ENCODE measurements around the gene MSTO1.
"Not testable (repeated sequence)": the region's sequence is repeated elsewhere in the genome, so short reads cannot be mapped to it uniquely, and the experiment has no call there.

MSTO1 gene

GRCh38 chr1:155622191-155622590 lies 12.2 kb downstream of the MSTO1 start:
- DNase-seq: no peak

- DNase-seq: no peak
Measured at GRCh38 chr1:155623357-155623756, 13.3 kb downstream of the MSTO1 start.

- not testable (repeated sequence) for DNase-seq
Measured at GRCh38 chr1:155626428-155626827, 16.4 kb downstream of the MSTO1 start.

GRCh38 chr1:155636397-155637153 lies 26.6 kb downstream of the MSTO1 start:
- no peak for DNase-seq

- DNase-seq: no peak
Measured at GRCh38 chr1:155640367-155640766, 30.3 kb downstream of the MSTO1 start.

- peak; percentile 22 for DNase-seq
Measured at GRCh38 chr1:155642559-155643180, 32.7 kb downstream of the MSTO1 start.

GRCh38 chr1:155643230-155643629 lies 33.2 kb downstream of the MSTO1 start:
- DNase-seq: no peak

GRCh38 chr1:155645034-155645598 lies 35.1 kb downstream of the MSTO1 start:
- DNase-seq: peak; percentile 9

GRCh38 chr1:155645648-155646047 lies 35.6 kb downstream of the MSTO1 start:
- no peak for DNase-seq

- DNase-seq: peak; percentile 16
Measured at GRCh38 chr1:155646307-155646706, 36.3 kb downstream of the MSTO1 start.

GRCh38 chr1:155648207-155649147 lies 38.5 kb downstream of the MSTO1 start:
- peak; percentile 89 for DNase-seq

- DNase-seq: no peak
Measured at GRCh38 chr1:155649676-155650075, 39.7 kb downstream of the MSTO1 start.

GRCh38 chr1:155650231-155650757 lies 40.3 kb downstream of the MSTO1 start:
- no peak for DNase-seq

- DNase-seq: no peak
Measured at GRCh38 chr1:155651861-155652661, 42.0 kb downstream of the MSTO1 start.

- DNase-seq: no peak
Measured at GRCh38 chr1:155652951-155653350, 42.9 kb downstream of the MSTO1 start.

- DNase-seq: no peak
Measured at GRCh38 chr1:155657463-155657862, 47.4 kb downstream of the MSTO1 start.

GRCh38 chr1:155661239-155661638 lies 51.2 kb downstream of the MSTO1 start:
- DNase-seq: not testable (repeated sequence)
